K562 (cell line): Measurements from ENCODE around the gene EXOSC2. TPM values are rescaled to one million over a fixed set of nuclear protein-coding genes. Genes with fewer than 3 reads are reported as not detected.

ENCODE experiments used
- CTBP1 ChIP-seq: fragments of 450-650 bp; IDR thresholded peaks from 2 replicates; pipeline ENCODE4 v1.6.1; 2016; ENCODE audit warnings: borderline replicate concordance
- ELF4 ChIP-seq: fragments of 450-650 bp; formaldehyde crosslinking; IDR thresholded peaks from 2 replicates; pipeline ENCODE4 v1.4.0; 2022; ENCODE audit warnings: missing genetic modification characterization
- ESRRB ChIP-seq: fragments of 250-450 bp; sonication (Bioruptor Pico); IDR thresholded peaks from 2 replicates; pipeline ENCODE4 v1.5.0; 2020; ENCODE audit warnings: mild to moderate bottlenecking, moderate library complexity, borderline replicate concordance
- FOXK2 ChIP-seq, 2 experiments: fragments of 450-650 bp; IDR thresholded peaks in 1 of 2; conservative IDR thresholded peaks in 1 of 2; 2 replicates each; pipeline ENCODE4 v1.6.1; 2016; ENCODE audit warnings: low read depth in 2 of 2, mild to moderate bottlenecking in 1 of 2
- HOXB6 ChIP-seq: fragments of 250-450 bp; sonication (Bioruptor Pico); IDR thresholded peaks from 2 replicates; pipeline ENCODE4 v1.5.1; 2022; ENCODE audit warnings: mild to moderate bottlenecking, borderline replicate concordance
- RNF2 ChIP-seq: sonication (generic); IDR thresholded peaks from 2 replicates; pipeline ENCODE4 v1.6.1; 2016
- ZKSCAN1 ChIP-seq: fragments of 150-350 bp; IDR thresholded peaks from 2 replicates; pipeline ENCODE4 v1.6.1; 2016; ENCODE audit warnings: low read depth, low read length
- polyA plus RNA-seq, 8 experiments: library from polyadenylated mRNA; depleted of rRNA in 4 of 8; stranded (reverse) in 5 of 8; unstranded in 3 of 8; fragments of >200 nt; fragmentation: Nextera tagmentation in 2 of 8; fragmentation: Illumina TruSeq in 1 of 8; extraction: Ambion mirVana in 2 of 8; extraction: Trizol in 1 of 8; gene quantifications; 2 replicates each; pipeline versions ENCODE4 v1.2.1 to v1.2.3, GENCODE V29; 2011 to 2014; ENCODE audit warnings: inconsistent platforms in 1 of 8, missing spikeins in 1 of 8
- total RNA-seq, 7 experiments: library from RNA; depleted of rRNA in 6 of 7; stranded (reverse); fragments of >200 nt in 6 of 7; fragmentation: Illumina TruSeq in 2 of 7; extraction: Trizol in 2 of 7; gene quantifications; 2 replicates each; pipeline versions ENCODE4 v1.2.1 to v1.2.3, GENCODE V29; 2011 to 2021; ENCODE audit warnings: low replicate concordance in 1 of 7
- TF ChIP-seq, protein P1 (sequence below): sonication (generic); formaldehyde crosslinking; IDR thresholded peaks from 2 replicates; pipeline ENCODE4 v1.8.1; 2023; ENCODE audit warnings: mild to moderate bottlenecking, missing genetic modification reagents
- TF ChIP-seq, protein P2 (sequence below), 2 experiments: fragments of 450-650 bp; formaldehyde crosslinking in 1 of 2; IDR thresholded peaks; 2 replicates each; pipeline versions ENCODE4 v1.4.0 to v1.6.1; 2014 to 2020; ENCODE audit warnings: mild to moderate bottlenecking in 2 of 2, borderline replicate concordance in 1 of 2, low read depth in 1 of 2

Gene EXOSC2
- total and polyA plus RNA-seq, 9 of the 15 experiments (the other 6 are each of a cell fraction or from before 2014, with no cell fraction given): 46.0 to 101 (median 77.6) TPM

DNA sequence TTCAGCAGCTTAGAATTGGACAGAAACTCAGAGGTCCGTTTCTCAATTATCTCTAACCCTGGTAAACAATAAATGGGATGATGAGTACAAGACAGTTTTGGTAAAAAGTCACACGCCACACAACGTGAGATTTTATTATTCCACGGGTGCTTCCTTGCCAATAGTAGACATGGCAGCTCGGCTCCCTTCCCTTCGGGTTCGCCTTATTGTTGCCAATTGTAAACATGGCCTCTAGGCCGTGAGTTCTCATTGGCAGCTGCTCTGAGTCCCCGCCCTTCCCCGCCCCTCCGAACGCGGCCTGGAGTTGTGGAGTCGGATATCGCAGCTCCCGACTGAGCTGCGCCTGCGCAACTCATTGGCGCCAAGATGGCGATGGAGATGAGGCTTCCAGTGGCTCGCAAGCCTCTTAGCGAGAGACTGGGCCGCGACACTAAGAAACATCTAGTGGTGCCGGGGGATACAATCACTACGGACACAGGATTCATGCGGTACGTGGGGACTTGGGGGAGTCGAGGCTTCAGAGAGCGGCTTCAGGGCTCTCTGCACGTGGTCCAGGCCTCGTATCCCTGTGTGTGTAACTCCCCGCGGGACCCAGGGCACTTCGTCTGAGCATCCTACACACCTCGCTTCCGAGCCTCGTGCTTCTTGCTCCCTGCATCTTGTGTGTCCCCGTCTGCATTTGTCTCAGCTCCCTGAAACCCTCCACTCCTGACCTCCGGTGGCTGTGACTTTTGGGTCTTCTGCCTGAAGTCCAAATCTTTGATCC lies at the start of gene EXOSC2 (continued):
- TF ChIP-seq, protein P1, sequence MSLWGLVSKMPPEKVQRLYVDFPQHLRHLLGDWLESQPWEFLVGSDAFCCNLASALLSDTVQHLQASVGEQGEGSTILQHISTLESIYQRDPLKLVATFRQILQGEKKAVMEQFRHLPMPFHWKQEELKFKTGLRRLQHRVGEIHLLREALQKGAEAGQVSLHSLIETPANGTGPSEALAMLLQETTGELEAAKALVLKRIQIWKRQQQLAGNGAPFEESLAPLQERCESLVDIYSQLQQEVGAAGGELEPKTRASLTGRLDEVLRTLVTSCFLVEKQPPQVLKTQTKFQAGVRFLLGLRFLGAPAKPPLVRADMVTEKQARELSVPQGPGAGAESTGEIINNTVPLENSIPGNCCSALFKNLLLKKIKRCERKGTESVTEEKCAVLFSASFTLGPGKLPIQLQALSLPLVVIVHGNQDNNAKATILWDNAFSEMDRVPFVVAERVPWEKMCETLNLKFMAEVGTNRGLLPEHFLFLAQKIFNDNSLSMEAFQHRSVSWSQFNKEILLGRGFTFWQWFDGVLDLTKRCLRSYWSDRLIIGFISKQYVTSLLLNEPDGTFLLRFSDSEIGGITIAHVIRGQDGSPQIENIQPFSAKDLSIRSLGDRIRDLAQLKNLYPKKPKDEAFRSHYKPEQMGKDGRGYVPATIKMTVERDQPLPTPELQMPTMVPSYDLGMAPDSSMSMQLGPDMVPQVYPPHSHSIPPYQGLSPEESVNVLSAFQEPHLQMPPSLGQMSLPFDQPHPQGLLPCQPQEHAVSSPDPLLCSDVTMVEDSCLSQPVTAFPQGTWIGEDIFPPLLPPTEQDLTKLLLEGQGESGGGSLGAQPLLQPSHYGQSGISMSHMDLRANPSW (CRISPR knock-in tag): no peak
- TF ChIP-seq ELF4 (CRISPR knock-in tag): no peak
- peak; percentile 51; the same call in 1 of the 2 replicates for TF ChIP-seq RNF2
- no peak for TF ChIP-seq ZKSCAN1
- 0 out of 2 replicates have a peak, but pooled peaks have one; percentile 33 for TF ChIP-seq CTBP1
- TF ChIP-seq ESRRB: no peak
- TF ChIP-seq HOXB6 (CRISPR knock-in tag): no peak
- TF ChIP-seq, protein P2, sequence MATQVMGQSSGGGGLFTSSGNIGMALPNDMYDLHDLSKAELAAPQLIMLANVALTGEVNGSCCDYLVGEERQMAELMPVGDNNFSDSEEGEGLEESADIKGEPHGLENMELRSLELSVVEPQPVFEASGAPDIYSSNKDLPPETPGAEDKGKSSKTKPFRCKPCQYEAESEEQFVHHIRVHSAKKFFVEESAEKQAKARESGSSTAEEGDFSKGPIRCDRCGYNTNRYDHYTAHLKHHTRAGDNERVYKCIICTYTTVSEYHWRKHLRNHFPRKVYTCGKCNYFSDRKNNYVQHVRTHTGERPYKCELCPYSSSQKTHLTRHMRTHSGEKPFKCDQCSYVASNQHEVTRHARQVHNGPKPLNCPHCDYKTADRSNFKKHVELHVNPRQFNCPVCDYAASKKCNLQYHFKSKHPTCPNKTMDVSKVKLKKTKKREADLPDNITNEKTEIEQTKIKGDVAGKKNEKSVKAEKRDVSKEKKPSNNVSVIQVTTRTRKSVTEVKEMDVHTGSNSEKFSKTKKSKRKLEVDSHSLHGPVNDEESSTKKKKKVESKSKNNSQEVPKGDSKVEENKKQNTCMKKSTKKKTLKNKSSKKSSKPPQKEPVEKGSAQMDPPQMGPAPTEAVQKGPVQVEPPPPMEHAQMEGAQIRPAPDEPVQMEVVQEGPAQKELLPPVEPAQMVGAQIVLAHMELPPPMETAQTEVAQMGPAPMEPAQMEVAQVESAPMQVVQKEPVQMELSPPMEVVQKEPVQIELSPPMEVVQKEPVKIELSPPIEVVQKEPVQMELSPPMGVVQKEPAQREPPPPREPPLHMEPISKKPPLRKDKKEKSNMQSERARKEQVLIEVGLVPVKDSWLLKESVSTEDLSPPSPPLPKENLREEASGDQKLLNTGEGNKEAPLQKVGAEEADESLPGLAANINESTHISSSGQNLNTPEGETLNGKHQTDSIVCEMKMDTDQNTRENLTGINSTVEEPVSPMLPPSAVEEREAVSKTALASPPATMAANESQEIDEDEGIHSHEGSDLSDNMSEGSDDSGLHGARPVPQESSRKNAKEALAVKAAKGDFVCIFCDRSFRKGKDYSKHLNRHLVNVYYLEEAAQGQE (IDR thresholded peaks at IDR 0.05; ENCODE audit: borderline replicate concordance): no peak
- TF ChIP-seq, protein P2 (CRISPR knock-in tag; IDR thresholded peaks at IDR 0.05; ENCODE audit: low read depth): no peak
- TF ChIP-seq FOXK2 (conservative IDR thresholded peaks at IDR 0.05 in 1 of 2, IDR thresholded peaks at IDR 0.05 in 1 of 2; ENCODE audit: low read depth in 2 of 2): peak; percentile 98 to 100
